GM18517 (cell line): Measurements from ENCODE around the gene GHRH.

Experiments
- ATAC-seq: cut with Tn5 transposase; IDR thresholded peaks from one replicate; pipeline ENCODE4 v1.9.1; 2021; ENCODE audit warnings: mild to moderate bottlenecking, moderate library complexity; ENCODE audit not compliant: unreplicated experiment

Gene GHRH

GRCh38 chr20:37291724-37292126, 30.1 kb upstream of the GHRH start:
- ATAC-seq = no peak

GRCh38 chr20:37290158-37290810, 28.7 kb upstream of the GHRH start:
- ATAC-seq = no peak

GRCh38 chr20:37288091-37288490, 26.5 kb upstream of the GHRH start:
- ATAC-seq = no peak

- no peak for ATAC-seq
Observed at GRCh38 chr20:37285664-37286374, 24.2 kb upstream of the GHRH start.

- ATAC-seq = no peak
Observed at GRCh38 chr20:37284691-37285161, 23.1 kb upstream of the GHRH start.

GRCh38 chr20:37283530-37284195, 22.0 kb upstream of the GHRH start:
- no peak for ATAC-seq

GRCh38 chr20:37282556-37282955, 20.9 kb upstream of the GHRH start:
- ATAC-seq = no peak

- no peak for ATAC-seq
Observed at GRCh38 chr20:37280403-37280802, 18.8 kb upstream of the GHRH start.

- ATAC-seq = no peak
Observed at GRCh38 chr20:37279820-37280219, 18.2 kb upstream of the GHRH start.

- ATAC-seq = no peak
Observed at GRCh38 chr20:37278966-37279590, 17.5 kb upstream of the GHRH start.

- ATAC-seq = peak; percentile 66
Observed at GRCh38 chr20:37277253-37277593, 15.6 kb upstream of the GHRH start.

GRCh38 chr20:37276494-37277252, 15.1 kb upstream of the GHRH start:
- ATAC-seq = no peak

GRCh38 chr20:37274851-37275524, 13.4 kb upstream of the GHRH start:
- no peak for ATAC-seq

GRCh38 chr20:37273988-37274387, 12.4 kb upstream of the GHRH start:
- no peak for ATAC-seq

GRCh38 chr20:37271421-37271768, 9.8 kb upstream of the GHRH start:
- no peak for ATAC-seq

GRCh38 chr20:37270576-37271420, 9.2 kb upstream of the GHRH start:
- no peak for ATAC-seq

- ATAC-seq = no peak
Observed at GRCh38 chr20:37267667-37268313, 6.2 kb upstream of the GHRH start.

GRCh38 chr20:37266940-37267666, 5.5 kb upstream of the GHRH start:
- ATAC-seq = no peak
